ENCODE results near the gene SYNE2. TPM values are rescaled to one million over a fixed set of nuclear protein-coding genes. Genes with fewer than 3 reads are reported as not detected.

The SYNE2 gene
- total RNA-seq, 1 experiment from 2014 or later = 67.4 TPM

- CTCF ChIA-PET = interaction anchor here (0.6 kb wide), 1 partner anchor 126 kb away, joined by 3 read pairs; no protein-coding TSS in a partner anchor
- H3K27ac Mint-ChIP-seq (ENCODE audit: low read depth, unreplicated experiment) = peak overlapping the region; percentile 46
Observed at GRCh38 chr14:64186231-64187129, 333.7 kb downstream of the SYNE2 start.

GRCh38 chr14:64187331-64187730 is 334.5 kb downstream of the SYNE2 start:
- CTCF ChIA-PET = no interaction called here

More at GRCh38 chr14:64186231-64187129, 333.7 kb downstream of the SYNE2 start:
- Mint-ChIP-seq H3K4me3 (ENCODE audit: unreplicated experiment) (no peak overlapping the region), H3K9me3 (ENCODE audit: unreplicated experiment) (no peaks in the 10 kb centered on the region), H3K36me3 (ENCODE audit: insufficient read depth, unreplicated experiment) (peaks cover 83% of the 10 kb centered on the region), H3K4me1 (ENCODE audit: insufficient read depth, unreplicated experiment) (peaks cover 4% of the 10 kb centered on the region), H3K27me3 (ENCODE audit: insufficient read depth, unreplicated experiment) (no peaks in the 10 kb centered on the region)
- no peak for DNase-seq (ENCODE audit: unreplicated experiment)
- BruUV-seq (replicated peaks) = no TSS peak
- intact Hi-C loops (cut with micrococcal nuclease) = no loop called here
- no peak for TF ChIP-seq CTCF (IDR thresholded peaks at IDR 0.05; ENCODE audit: unreplicated experiment)
- POLR2A ChIA-PET = interaction anchor here (0.6 kb wide), 1 partner anchor 103 kb away, joined by 3 read pairs; no protein-coding TSS in a partner anchor

DNA sequence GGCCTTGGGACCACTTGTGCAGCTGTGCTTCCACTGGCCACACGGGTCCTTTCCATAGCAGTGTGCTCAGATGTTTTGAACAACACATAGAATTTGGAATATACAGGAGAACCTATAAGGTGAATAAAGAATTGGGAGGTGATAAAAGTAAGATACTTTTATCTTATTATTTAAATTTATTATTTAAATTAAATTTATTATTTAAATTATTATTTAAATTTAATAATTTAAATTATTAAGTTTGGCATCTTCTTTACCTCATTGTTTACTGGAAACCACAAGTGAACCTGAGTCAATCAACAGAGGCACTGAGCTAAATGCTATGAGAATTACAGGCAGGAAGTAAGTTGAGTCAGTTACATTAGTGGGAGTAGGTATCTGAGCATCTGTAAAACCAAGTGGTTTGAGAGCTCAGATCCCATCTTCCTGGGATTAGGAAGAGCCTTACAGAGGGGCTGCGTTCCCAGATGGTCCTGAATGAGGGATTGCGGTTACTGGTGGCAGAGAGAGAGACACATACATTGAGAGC is 338.2 kb downstream of the SYNE2 start:
- POLR2A ChIA-PET = no interaction called here
- Mint-ChIP-seq H3K27me3 (ENCODE audit: insufficient read depth, unreplicated experiment) (no peaks in the 10 kb centered on the region), H3K4me1 (ENCODE audit: insufficient read depth, unreplicated experiment) (peaks cover 6% of the 10 kb centered on the region), H3K27ac (ENCODE audit: low read depth, unreplicated experiment) (no peak overlapping the region), H3K9me3 (ENCODE audit: unreplicated experiment) (no peaks in the 10 kb centered on the region), H3K4me3 (ENCODE audit: unreplicated experiment) (no peak overlapping the region), H3K36me3 (ENCODE audit: insufficient read depth, unreplicated experiment) (peaks cover 72% of the 10 kb centered on the region)
- DNase-seq (ENCODE audit: unreplicated experiment) = no peak
- TF ChIP-seq CTCF (IDR thresholded peaks at IDR 0.05; ENCODE audit: unreplicated experiment) = no peak
- BruUV-seq (replicated peaks) = no TSS peak
- CTCF ChIA-PET = interaction anchor here (0.8 kb wide), 1 partner anchor 112 kb away, joined by 3 read pairs; no protein-coding TSS in a partner anchor
- intact Hi-C loops (cut with micrococcal nuclease) = no loop called here

More at GRCh38 chr14:64187331-64187730, 334.5 kb downstream of the SYNE2 start:
- Mint-ChIP-seq H3K27ac (ENCODE audit: low read depth, unreplicated experiment) (no peak overlapping the region), H3K9me3 (ENCODE audit: unreplicated experiment) (no peaks in the 10 kb centered on the region), H3K4me1 (ENCODE audit: insufficient read depth, unreplicated experiment) (peaks cover 6% of the 10 kb centered on the region), H3K27me3 (ENCODE audit: insufficient read depth, unreplicated experiment) (no peaks in the 10 kb centered on the region), H3K36me3 (ENCODE audit: insufficient read depth, unreplicated experiment) (peaks cover 89% of the 10 kb centered on the region), H3K4me3 (ENCODE audit: unreplicated experiment) (no peak overlapping the region)
- DNase-seq (ENCODE audit: unreplicated experiment) = no peak
- intact Hi-C loops (cut with micrococcal nuclease) = no loop called here
- no peak for TF ChIP-seq CTCF (IDR thresholded peaks at IDR 0.05; ENCODE audit: unreplicated experiment)
- BruUV-seq (replicated peaks) = no TSS peak
- POLR2A ChIA-PET = interaction anchor here (0.9 kb wide), 1 partner anchor 50 kb away, joined by 3 read pairs; no protein-coding TSS in a partner anchor

DNA sequence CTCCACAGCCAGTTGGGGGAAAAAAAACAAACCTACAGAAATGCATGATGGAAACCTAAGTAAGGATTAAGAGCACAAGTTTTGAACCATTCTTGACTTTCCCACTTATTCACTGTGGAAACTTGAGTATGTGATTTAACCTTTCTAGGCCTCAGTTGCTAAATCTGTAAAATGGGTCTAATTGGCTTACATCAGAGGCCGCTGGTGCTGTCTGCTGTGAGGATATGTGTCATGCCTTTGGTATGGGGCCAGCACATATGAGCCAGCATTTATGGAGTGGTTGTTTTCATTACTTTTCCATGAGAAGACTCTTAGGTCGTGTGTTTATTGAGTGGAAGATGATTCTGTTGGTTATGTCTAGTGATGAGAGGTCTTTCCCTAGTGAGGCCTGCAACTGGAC is 339.0 kb downstream of the SYNE2 start:
- POLR2A ChIA-PET = interaction anchor here (1.6 kb wide), 1 partner anchor 11 kb away, joined by 5 read pairs; no protein-coding TSS in a partner anchor
- peak; percentile 70 for DNase-seq (ENCODE audit: unreplicated experiment)
- no peak overlapping the region for H3K4me3 Mint-ChIP-seq (ENCODE audit: unreplicated experiment)
- no peak overlapping the region for H3K27ac Mint-ChIP-seq (ENCODE audit: low read depth, unreplicated experiment)
- CTCF ChIA-PET = interaction anchor here (0.6 to 1.4 kb wide), 2 partner anchors 111 to 136 kb away, joined by 3 to 5 read pairs; no protein-coding TSS in a partner anchor
- H3K36me3 Mint-ChIP-seq (ENCODE audit: insufficient read depth, unreplicated experiment) = peaks cover 69% of the 10 kb centered on the region
- intact Hi-C loops (cut with micrococcal nuclease) = no loop called here
- no TSS peak for BruUV-seq (replicated peaks)
- peaks cover 6% of the 10 kb centered on the region for H3K4me1 Mint-ChIP-seq (ENCODE audit: insufficient read depth, unreplicated experiment)
- H3K27me3 Mint-ChIP-seq (ENCODE audit: insufficient read depth, unreplicated experiment) = no peaks in the 10 kb centered on the region
- H3K9me3 Mint-ChIP-seq (ENCODE audit: unreplicated experiment) = no peaks in the 10 kb centered on the region
- TF ChIP-seq CTCF (IDR thresholded peaks at IDR 0.05; ENCODE audit: unreplicated experiment) = no peak

Measured in MCF 10A (cell line).